BLaER1 treated with 17β-estradiol and CSF1 and Interleukin-3, amounts not matched to agents 10 nM and 100 nM (cell line): ENCODE measurements around the gene VPS11.
A peak's percentile ranks its signal among the peaks of the same experiment; 100 is the strongest.

ENCODE experiments used
- H3K27ac ChIP-seq, 11 experiments: shearing (Covaris generic); formaldehyde crosslinking; 2 replicates each; pipeline ENCODE4 v1.8.1; 2022
- H3K27me3 ChIP-seq, 11 experiments: shearing (Covaris generic); formaldehyde crosslinking; 2 replicates each; pipeline ENCODE4 v1.8.1; 2022
- H3K36me3 ChIP-seq, 11 experiments: shearing (Covaris generic); formaldehyde crosslinking; 2 replicates each; pipeline ENCODE4 v1.8.1; 2022
- H3K4me1 ChIP-seq, 10 experiments: shearing (Covaris generic); formaldehyde crosslinking; 2 replicates each; pipeline ENCODE4 v1.8.1; 2022
- H3K4me2 ChIP-seq, 11 experiments: shearing (Covaris generic); formaldehyde crosslinking; 2 replicates each; pipeline ENCODE4 v1.8.1; 2022
- H3K4me3 ChIP-seq, 10 experiments: shearing (Covaris generic); formaldehyde crosslinking; 2 replicates each; pipeline ENCODE4 v1.8.1; 2022
- H3K9ac ChIP-seq, 11 experiments: shearing (Covaris generic); formaldehyde crosslinking; 2 replicates each; pipeline ENCODE4 v1.8.1; 2022
- H3K9me3 ChIP-seq, 11 experiments: shearing (Covaris generic); formaldehyde crosslinking; replicated peaks in 1 of 11; 2 replicates each; pipeline ENCODE4 v1.8.1; 2022
- H4K20me1 ChIP-seq, 11 experiments: shearing (Covaris generic); formaldehyde crosslinking; 2 replicates each; pipeline ENCODE4 v1.8.1; 2022
- Cebpa-rat ChIP-seq, 11 experiments: shearing (Covaris generic); IDR thresholded peaks; 2 replicates each; pipeline ENCODE4 v1.8.1; 2022

The VPS11 gene

DNA sequence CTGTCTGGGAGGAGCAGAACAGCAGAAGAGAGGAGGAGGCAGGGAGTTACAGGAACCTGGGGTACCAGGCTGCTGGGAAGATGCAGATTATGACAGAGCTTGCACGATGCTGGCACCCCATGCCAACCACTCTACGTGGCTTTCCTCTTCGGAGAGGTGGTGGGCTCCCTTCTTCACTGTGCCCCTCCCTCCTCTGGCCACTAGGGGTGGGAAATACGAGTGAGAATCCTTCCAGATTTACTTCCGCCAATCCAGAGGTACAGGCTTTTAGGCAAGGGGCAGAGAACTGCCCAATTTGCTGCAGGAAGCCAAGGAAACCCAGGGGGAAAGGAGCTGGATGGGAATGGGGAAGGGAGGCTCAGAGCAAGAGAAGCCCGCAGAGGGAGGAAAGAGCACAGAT is 22.9 kb upstream of the VPS11 start:
- Histone ChIP-seq H3K4me3 (no peak overlapping the region), H3K4me1 (peaks cover 0 to 7% (median 5%) of the 10 kb centered on the region in 10 experiments; a peak in 10 of 20 replicates), H4K20me1 (peaks cover 0 to 56% (median 21%) of the 10 kb centered on the region in 11 experiments; a peak in 12 of 22 replicates), H3K36me3 (peaks cover 53 to 56% (median 55%) of the 10 kb centered on the region in 11 experiments), H3K27ac (no peak overlapping the region), H3K9me3 (no peaks in the 10 kb centered on the region), H3K4me2 (no peak overlapping the region), H3K9ac (no peak overlapping the region), H3K27me3 (no peaks in the 10 kb centered on the region)
- no peak for TF ChIP-seq Cebpa-rat (IDR thresholded peaks at IDR 0.05)

DNA sequence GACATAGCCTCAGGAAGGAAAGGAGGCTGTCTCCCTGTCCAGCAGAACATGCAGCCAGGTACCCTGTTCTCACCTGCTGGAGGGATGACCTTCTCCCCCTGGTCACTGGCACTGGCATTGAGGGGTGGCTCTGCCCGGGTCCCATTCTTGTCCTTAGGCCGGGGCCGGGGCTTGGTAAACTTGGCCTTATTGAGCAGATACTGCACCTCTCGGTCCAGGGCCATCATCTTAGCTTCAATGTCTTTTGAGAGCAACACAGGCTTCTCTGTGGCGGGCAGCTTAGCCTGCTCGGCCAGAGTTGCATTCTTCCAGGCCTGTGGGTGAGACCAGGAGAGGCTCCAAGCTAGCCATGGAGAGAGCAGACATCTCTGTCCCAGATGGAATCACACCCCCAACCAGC is 21.1 kb upstream of the VPS11 start:
- no peak overlapping the region for H3K4me2 ChIP-seq

DNA sequence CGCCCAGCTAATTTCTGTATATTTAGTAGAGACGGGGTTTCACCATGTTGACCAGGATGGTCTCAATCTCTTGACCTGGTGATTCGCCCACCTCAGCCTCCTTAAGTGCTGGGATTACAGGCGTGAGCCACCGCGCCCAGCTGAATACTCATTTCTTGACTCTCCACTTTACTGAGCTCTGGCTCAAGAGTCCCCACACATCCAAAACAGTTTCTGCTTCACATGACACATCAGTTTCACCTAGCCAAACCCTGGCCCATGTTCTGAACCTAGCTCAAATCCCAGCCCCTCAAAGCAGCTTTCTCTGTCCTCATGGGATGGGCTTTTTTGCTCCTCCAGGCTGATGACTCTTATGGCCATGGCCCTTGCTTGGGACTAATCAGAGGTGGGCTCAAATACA is 20.4 kb upstream of the VPS11 start:
- Histone ChIP-seq H4K20me1 (peaks cover 0 to 79% (median 39%) of the 10 kb centered on the region in 11 experiments; a peak in 15 of 22 replicates), H3K4me3 (no peak overlapping the region), H3K4me2 (no peak overlapping the region), H3K4me1 (no peaks in the 10 kb centered on the region), H3K27me3 (no peaks in the 10 kb centered on the region), H3K9me3 (no peaks in the 10 kb centered on the region), H3K36me3 (peaks cover 78 to 81% (median 80%) of the 10 kb centered on the region in 11 experiments), H3K27ac (no peak overlapping the region), H3K9ac (no peak overlapping the region)
- TF ChIP-seq Cebpa-rat (IDR thresholded peaks at IDR 0.05), result no peak

More for the DNA sequence above, 21.1 kb upstream of the VPS11 start:
- H3K27ac ChIP-seq, result no peak overlapping the region
- no peak overlapping the region for H3K9ac ChIP-seq
- no peaks in the 10 kb centered on the region for H3K4me1 ChIP-seq
- no peaks in the 10 kb centered on the region for H3K9me3 ChIP-seq
- H3K4me3 ChIP-seq, result no peak overlapping the region
- TF ChIP-seq Cebpa-rat (IDR thresholded peaks at IDR 0.05), result no peak
- no peaks in the 10 kb centered on the region for H3K27me3 ChIP-seq
- H4K20me1 ChIP-seq, result peaks cover 0 to 72% (median 32%) of the 10 kb centered on the region in 11 experiments; a peak in 13 of 22 replicates
- peaks cover 71 to 73% (median 73%) of the 10 kb centered on the region in 11 experiments for H3K36me3 ChIP-seq

DNA sequence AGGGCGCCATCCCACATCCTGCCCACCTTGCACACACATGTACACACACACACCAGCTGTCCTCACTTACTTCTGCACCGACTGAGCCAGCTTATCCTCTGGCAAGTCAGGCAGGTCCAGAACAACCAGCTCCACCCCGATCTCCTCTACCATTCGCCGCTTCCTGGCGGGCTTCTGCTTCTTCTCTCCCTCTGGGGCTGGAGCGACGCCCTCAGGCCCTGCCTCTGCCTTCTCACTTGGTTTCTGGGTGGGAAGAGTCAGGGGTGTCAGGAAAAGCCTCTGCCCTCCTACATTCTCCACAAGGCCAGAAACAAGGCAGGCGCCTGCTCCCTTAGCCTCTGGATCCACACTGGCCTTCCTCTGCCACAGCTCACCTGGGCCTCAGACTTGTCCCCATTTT is 19.0 kb upstream of the VPS11 start:
- peak overlapping the region in 2 of 11 experiments; percentile 14 to 32; a peak in 1 of 22 replicates for H3K9ac ChIP-seq
- H3K9me3 ChIP-seq, result no peaks in the 10 kb centered on the region
- no peak overlapping the region for H3K27ac ChIP-seq
- no peaks in the 10 kb centered on the region for H3K4me1 ChIP-seq
- H4K20me1 ChIP-seq, result peaks cover under 1 to 93% (median 52%) of the 10 kb centered on the region in 11 experiments; a peak in 16 of 22 replicates
- no peak overlapping the region for H3K4me3 ChIP-seq
- no peaks in the 10 kb centered on the region for H3K27me3 ChIP-seq
- H3K36me3 ChIP-seq, result peaks cover 92 to 95% (median 95%) of the 10 kb centered on the region in 11 experiments
- no peak overlapping the region for H3K4me2 ChIP-seq
- no peak for TF ChIP-seq Cebpa-rat (IDR thresholded peaks at IDR 0.05)

DNA sequence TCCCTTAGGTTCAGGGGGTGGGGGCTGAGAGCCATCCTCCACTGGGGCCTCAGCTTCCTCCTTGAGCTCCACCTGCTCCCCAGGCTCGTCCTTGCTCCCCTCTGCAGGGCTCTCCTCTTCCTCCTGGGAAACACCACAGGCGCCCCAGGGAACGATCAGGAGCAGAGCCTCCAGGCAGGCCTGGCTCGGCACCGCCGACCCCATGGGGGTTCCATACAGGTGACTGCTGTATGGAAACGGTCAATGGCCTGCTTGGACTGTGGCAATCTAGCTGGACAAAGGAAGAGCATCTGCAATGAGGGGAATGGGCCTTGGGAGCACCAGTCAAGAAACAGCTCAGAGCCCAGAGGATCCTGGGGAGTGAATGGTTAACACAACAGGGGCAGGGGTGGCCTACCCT is 18.5 kb upstream of the VPS11 start:
- H4K20me1 ChIP-seq, result peaks cover 5 to 97% (median 56%) of the 10 kb centered on the region in 11 experiments; a peak in 17 of 22 replicates
- H3K27me3 ChIP-seq, result no peaks in the 10 kb centered on the region
- H3K4me1 ChIP-seq, result peaks cover 0 to 3% (median 0%) of the 10 kb centered on the region in 10 experiments; a peak in 2 of 20 replicates
- H3K4me3 ChIP-seq, result no peak overlapping the region
- peak overlapping the region in 2 of 11 experiments; percentile 14 to 32; a peak in 1 of 22 replicates for H3K9ac ChIP-seq
- no peak overlapping the region for H3K4me2 ChIP-seq
- no peak overlapping the region for H3K27ac ChIP-seq
- no peak for TF ChIP-seq Cebpa-rat (IDR thresholded peaks at IDR 0.05)
- peaks cover 97 to 99% (median 99%) of the 10 kb centered on the region in 11 experiments for H3K36me3 ChIP-seq
- no peaks in the 10 kb centered on the region for H3K9me3 ChIP-seq

DNA sequence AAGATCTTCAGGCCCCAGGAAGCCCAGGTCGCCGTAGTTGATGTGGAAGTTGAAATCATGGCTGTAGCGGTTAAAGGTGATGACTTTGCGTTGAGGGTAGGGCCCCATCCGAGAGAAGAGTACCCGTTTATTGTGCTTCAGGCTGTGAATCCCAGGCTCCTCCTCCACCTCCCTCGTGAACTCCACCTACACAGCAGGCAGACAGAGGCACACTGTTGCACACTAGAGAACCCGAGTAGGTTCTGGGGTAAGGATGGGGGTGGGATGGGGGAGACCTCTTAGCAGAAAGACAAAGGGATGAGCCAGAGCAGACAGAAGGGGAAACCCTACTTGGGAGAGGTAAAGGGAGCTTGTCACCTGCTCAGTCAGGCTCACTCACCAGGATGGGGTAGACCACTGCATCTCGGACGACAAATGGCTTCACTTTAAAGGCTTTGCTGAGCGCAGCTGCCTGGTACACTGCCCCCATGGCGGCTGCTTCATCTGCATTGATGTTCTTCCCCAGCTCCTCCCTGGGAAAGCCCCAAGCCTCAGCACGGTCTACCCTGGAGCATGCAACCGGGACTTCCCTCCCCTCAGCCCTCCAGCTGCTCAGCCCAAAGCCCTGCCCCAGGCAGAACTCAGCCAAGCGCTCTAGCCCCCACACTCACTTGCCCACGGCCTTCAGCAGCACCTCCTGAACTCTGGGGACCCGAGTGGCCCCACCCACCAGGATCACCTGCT is 16.0 kb upstream of the VPS11 start:
- no peak overlapping the region for H3K4me3 ChIP-seq
- no peak overlapping the region for H3K27ac ChIP-seq
- peaks cover 88 to 91% (median 91%) of the 10 kb centered on the region in 11 experiments for H3K36me3 ChIP-seq
- no peak for TF ChIP-seq Cebpa-rat (IDR thresholded peaks at IDR 0.05)
- peaks cover 14 to 98% (median 71%) of the 10 kb centered on the region in 11 experiments; a peak in 19 of 22 replicates for H4K20me1 ChIP-seq
- no peak overlapping the region for H3K4me2 ChIP-seq
- no peaks in the 10 kb centered on the region for H3K27me3 ChIP-seq
- H3K9me3 ChIP-seq, result no peaks in the 10 kb centered on the region
- no peak overlapping the region for H3K9ac ChIP-seq
- H3K4me1 ChIP-seq, result peaks cover 12 to 25% (median 17%) of the 10 kb centered on the region in 10 experiments

DNA sequence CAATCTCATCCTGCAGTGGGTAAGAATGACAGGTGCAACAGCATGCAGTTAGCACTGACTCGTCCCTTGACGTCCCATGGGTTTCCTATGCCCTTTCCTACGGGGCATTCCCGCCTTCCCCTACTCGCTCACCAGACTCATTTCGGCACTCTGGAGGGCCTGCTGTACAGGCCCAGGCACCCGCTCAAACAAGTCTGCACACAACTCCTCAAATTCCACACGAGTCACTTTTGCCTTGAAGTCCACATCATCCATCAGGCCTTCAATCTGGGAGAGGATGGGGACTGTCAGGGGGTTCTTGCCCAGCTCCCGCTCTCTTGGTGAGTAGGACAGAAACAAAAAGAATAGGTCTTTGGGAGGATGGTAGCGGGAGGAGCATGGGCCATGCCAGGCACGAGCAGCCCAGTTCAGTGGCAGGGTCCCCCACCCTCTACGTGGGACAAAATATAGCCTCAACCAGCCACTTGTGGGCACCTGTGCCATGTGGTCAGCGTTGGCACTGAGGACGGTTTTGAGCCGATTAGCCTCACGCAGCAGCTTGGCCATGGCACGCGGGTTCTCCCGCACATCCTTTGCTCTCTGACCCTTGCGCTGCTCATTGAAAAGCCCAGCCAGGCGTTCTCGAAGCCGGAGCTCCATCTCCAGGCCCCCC is 15.3 kb upstream of the VPS11 start:
- H3K27me3 ChIP-seq, result no peaks in the 10 kb centered on the region
- TF ChIP-seq Cebpa-rat (IDR thresholded peaks at IDR 0.05), result no peak
- H3K4me1 ChIP-seq, result peaks cover 12 to 25% (median 17%) of the 10 kb centered on the region in 10 experiments
- no peak overlapping the region for H3K4me3 ChIP-seq
- H3K4me2 ChIP-seq, result no peak overlapping the region
- H3K27ac ChIP-seq, result no peak overlapping the region
- no peaks in the 10 kb centered on the region for H3K9me3 ChIP-seq
- H3K9ac ChIP-seq, result no peak overlapping the region
- peaks cover 14 to 91% (median 71%) of the 10 kb centered on the region in 11 experiments; a peak in 19 of 22 replicates for H4K20me1 ChIP-seq
- H3K36me3 ChIP-seq, result peaks cover 81 to 85% (median 84%) of the 10 kb centered on the region in 11 experiments

DNA sequence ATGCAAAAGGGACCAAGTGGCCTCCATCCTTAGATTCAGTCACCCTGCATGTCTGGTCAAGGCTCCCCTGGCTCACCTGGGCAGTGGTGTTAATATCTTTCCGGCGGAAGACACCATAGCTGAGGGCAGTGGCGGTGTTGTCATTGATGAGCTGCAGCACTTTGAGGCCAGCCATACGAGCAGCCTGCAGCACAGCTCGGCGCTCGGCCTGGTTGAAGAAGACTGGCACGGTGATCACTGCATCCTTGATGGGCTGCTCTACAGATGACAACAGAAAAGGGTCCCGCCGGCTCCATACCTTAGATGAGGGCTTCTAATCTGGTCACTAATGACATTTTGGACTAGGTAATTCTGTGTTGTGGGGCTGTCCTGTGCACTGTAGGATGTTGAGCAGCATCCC is 13.2 kb upstream of the VPS11 start:
- Histone ChIP-seq H3K4me2 (peak overlapping the region in 2 of 11 experiments; percentile 88 to 93; a peak in 2 of 22 replicates), H3K4me3 (no peak overlapping the region), H3K36me3 (peaks cover 59 to 63% (median 63%) of the 10 kb centered on the region in 11 experiments), H3K9ac (peak overlapping the region in 9 of 11 experiments; percentile 15 to 99 (median 97); a peak in 7 of 22 replicates), H3K27me3 (no peaks in the 10 kb centered on the region), H3K27ac (no peak overlapping the region), H3K9me3 (no peaks in the 10 kb centered on the region; a peak in 1 of 22 replicates), H3K4me1 (peaks cover 20 to 34% (median 24%) of the 10 kb centered on the region in 10 experiments), H4K20me1 (peaks cover 14 to 70% (median 56%) of the 10 kb centered on the region in 11 experiments; a peak in 19 of 22 replicates)
- no peak for TF ChIP-seq Cebpa-rat (IDR thresholded peaks at IDR 0.05)

DNA sequence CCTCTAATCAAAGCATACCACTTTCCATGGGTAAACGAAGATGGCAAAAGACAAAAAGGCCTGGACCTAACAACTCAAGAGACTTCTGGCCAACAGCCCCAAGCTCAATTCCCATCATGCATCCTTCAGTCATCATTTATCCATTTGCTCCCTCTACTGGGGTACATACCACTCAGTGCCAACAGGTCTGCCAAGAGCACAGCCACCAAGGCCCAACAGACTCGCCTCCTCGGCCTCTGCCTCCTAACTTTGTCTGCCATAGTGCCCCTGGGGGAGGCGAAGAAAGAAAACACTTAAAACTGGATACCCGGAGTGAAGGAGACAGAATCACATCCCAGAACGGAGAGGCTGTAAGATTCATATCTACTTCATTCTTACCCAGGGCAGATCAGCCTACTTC is 11.7 kb upstream of the VPS11 start:
- H3K9ac ChIP-seq, result peak overlapping the region; percentile 91 to 99 (median 97)
- peak overlapping the region; percentile 83 to 97 (median 91) for H3K4me2 ChIP-seq
- peaks cover 0 to 2% (median 0%) of the 10 kb centered on the region in 11 experiments; a peak in 2 of 22 replicates for H3K9me3 ChIP-seq
- peak overlapping the region; percentile 84 to 100 (median 94) for H3K4me3 ChIP-seq
- peaks cover 14 to 59% (median 50%) of the 10 kb centered on the region in 11 experiments; a peak in 19 of 22 replicates for H4K20me1 ChIP-seq
- no peaks in the 10 kb centered on the region for H3K27me3 ChIP-seq
- no peak for TF ChIP-seq Cebpa-rat (IDR thresholded peaks at IDR 0.05)
- H3K27ac ChIP-seq, result peak overlapping the region; percentile 87 to 98 (median 95)
- H3K36me3 ChIP-seq, result peaks cover 44 to 57% (median 48%) of the 10 kb centered on the region in 11 experiments
- peaks cover 20 to 34% (median 24%) of the 10 kb centered on the region in 10 experiments for H3K4me1 ChIP-seq
